Amniotic epithelial cell (primary cell): ENCODE measurements around the gene PLCL2.

Source experiments
- DNase-seq: peaks from one replicate; pipeline ENCODE4 v3.0.0-alpha.2; 2010; ENCODE audit warnings: low read depth

The PLCL2 gene

DNA sequence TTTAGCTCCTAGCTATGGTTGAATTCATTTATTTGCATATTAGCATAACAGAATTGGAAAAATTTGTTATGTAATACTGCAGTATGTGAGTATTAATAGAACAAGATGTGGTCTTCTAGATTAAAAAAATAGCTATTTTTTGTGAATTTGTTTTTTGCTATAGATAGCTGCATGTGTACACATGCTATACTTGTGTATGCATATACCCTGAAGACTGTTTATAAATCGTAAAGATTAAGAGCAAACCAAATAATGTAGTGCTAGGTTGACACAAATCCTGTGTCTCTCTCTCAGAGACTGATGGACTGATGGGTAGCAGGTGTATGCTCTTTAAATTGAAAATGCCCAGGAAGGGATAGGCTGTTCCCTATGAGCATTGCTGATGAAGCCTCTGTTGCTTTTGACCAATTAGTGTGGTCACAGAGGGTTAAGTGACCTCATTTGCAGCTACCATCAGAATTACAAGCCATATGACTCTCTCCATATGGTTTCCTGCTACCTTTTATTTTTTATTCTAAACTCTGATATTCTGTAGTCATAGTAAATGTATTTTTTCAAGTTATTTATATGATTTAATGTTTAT lies 9.0 kb downstream of the PLCL2 start:
- DNase-seq, result no peak

DNA sequence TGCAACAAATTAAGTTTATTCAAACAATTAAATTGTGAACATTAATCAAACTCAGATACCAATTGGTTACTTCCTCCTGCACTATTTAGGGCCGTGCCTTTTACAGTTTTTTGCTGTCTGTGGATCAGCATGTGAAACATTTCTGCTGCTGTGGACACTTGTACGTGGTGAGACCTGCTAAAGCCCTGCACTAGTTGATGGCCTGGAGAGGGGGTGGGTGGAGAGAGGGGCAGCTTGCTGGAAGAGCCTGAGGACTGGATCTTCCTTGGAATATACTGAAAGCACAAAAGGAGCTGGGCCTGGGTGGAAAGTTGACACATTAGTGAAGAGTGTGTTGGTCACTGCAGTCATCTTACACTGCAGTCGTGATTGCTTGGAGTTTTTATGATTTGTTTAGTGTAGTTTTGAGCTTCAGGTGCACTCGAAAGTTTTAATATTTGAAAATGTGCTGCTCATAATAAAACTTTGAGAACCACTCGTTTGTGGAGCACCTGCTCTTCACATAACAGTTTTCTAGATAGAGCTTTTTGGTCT lies 11.4 kb downstream of the PLCL2 start:
- DNase-seq, result no peak

DNA sequence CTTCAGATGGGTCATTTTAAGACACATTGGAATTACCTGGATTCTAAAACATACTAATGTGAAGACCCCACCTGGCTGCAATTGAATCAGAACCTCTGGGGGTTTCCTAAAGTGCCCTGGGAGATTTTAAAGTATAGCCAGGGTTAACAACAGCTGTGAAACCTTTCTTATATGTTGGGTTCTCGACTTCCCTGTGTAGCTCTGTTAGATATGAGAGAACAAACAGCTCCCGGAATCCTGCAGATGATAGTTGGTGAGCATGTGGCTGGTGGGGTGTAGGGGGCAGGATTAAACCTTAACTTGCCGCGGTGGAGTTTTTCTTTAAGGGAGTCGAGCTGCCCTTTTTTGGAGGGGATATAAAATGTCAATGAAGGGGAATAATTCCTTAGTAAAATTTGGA lies 12.1 kb downstream of the PLCL2 start:
- no peak for DNase-seq

DNA sequence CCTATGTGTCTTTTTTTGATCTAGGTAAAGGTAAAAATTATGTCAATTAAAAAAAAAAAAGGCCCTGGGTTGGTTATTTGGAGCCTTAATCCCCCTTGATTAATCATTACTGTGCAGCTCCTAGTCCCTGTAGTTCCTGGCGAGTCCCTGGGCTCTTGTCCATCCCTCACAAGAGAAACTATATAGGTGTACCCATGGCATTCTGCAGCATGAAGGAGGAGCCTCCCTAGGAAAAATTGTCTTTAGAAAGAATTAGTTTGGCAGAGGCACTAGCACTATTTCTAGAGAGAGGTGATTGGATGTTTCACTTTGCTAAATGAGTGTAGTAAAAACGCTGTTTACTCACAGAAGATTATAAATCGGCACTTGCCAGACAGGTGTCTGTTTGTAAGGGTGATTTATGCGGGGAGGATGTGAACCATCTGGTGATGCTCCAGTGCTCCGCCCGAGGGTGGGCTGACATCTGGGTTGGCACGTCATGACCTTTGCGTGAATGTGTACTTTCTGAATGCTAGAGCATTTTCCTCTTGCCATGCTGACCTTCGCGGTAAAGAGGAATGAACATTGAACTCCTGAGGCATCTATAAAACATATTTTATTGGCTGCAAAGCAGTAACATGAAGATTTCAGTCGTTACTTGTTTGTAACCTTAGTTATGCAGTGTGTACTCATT lies 12.6 kb downstream of the PLCL2 start:
- DNase-seq, result peak; percentile 16

DNA sequence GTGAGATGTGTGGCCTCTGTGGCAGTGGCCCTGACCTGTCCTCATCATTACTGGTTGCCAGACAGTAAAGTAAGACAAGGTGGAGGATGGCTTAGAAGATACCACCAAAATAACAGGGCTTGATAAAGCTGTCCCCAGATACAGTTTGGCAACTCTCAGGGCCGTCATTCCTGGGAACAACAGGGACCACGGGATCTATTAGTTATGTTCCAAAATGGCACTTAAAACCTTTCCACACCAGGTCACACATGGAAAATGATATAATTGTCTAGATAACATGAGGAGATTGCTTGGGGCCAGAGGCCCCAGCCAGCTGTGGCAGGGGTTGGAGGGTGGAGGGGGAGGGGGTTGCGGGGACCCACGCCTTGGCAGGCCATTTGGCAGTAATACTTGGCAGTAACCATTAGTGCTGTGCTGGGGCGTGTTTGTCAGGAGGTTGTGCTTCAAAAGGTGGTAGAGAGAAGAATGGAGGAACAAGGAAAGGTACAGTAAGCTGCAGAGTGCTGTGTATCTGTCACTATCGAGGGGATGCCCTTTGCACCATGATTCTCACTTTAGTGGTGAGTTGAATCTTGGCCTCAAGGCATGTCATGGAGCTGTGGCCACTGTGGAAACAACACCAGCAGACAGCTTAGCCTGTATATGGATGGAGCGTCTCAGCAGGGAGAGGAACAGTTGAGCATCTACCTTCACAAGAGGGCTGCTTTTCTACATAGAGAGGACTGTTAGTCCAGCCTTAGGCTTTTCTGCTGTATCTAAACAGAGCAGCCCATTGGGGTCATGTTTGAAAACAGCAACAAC lies 14.0 kb downstream of the PLCL2 start:
- DNase-seq, result no peak

DNA sequence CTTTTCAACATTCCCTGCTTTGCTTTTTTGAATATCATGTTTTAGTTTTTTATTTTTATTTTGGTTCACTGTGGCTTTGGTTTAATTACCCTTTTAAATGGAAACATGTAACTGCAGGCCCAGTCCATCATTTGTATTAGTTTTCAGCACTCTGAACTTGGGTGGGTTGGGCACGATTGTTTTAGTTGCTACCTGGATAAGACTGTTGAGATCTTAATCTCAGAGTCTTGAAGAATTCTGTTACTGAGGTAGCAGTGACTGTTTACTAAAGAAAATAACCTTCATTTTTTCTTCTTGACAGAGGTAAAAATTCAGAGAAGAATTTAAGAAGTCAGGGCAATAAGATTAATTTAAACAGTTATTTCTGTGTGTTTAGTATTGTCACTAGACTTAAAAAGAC lies 15.2 kb downstream of the PLCL2 start:
- DNase-seq, result no peak

DNA sequence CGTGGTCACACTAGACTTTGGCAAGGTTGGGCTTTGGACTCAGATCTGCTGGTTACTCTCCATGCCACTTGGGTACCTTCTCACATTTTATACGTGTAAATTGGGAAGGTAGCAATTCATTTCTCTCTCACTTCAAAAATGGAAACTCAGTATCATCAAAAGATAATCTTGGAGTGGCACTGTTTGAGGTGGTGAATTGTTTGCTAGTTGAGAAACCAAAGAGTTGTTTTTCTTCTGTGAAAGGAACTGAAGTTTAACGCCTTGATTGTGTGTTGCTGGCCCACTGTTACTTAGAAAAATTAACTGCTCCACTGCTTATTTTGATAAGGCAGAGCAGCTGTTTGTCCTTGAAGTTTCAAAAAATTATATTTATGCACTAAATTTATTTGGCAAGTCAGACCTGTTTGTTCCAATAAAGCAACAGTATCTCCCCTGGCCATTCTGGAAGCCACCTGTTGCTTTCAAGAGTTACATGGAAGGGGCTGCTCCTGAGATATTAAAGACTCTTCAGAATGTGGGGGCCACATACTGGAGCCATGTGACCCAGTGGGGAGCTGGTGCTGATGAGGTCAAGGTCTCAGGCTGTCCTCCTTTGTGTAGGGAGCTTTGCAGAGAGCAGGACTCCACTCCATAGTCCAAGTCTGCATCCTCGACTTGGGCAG lies 16.2 kb downstream of the PLCL2 start:
- DNase-seq, result no peak

DNA sequence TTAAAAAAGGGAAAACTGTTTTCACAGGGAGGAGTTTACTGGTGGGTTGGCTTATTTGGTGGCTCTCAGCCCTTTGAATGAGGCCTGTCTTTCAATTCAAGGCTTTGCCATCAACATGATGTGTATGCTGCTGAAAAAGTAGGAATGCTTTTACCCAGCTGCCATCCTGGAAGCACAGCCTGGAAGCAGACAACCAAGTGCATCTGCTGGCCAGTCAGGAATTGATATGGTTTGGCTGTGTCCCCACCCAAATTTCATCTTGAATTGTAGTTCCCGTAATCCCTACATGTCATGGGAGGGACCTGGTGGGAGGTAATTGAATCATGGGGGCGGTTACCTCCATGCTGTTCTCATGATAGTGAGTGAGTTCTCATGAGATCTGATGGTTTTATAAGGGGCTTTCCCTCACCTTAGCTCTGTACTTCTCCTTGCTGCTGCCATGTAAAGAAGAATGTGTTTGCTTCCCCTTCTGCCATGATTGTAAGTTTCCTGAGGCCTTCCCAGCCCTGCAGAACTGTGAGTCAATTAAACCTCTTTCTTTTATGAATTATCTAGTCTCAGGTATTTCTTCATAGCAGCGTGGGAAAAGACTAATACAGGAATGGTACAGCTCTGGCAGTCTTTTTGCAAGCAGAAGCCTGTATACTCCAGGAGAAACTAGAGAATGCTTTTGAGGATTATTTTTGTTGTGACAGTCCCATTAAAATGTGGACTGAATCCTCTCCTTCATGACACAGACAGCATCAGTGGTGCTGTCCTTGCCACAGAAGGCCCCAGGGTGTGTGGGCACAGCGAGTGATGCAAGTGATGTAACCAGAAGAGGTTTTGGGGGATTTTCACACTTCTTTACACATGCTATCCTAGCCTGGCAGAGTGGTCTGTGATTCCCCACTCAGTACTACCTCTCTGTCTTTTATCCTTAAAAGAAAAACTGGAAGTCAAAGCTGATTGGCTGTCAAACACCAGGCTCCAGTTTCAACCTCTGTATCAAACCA lies 20.0 kb downstream of the PLCL2 start:
- no peak for DNase-seq

DNA sequence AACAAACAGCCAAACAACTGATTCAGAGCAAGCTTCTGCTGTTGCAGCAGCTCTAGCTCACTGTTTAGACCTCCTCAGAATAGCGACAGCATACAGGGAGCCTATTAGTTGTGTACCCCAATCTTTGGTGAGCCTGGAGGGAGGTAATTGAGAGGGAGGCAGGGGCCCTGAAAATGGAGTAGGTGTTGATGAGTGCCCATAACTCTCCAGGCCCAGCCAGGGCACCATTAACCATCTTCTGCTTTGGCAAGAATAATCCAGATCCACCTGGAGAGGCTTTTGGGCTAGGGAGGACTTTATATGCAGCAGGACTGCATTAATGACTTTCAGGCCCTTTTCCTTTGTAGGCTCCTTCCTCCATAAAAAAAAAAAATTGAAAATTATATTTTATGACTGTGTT lies 20.9 kb downstream of the PLCL2 start:
- no peak for DNase-seq

DNA sequence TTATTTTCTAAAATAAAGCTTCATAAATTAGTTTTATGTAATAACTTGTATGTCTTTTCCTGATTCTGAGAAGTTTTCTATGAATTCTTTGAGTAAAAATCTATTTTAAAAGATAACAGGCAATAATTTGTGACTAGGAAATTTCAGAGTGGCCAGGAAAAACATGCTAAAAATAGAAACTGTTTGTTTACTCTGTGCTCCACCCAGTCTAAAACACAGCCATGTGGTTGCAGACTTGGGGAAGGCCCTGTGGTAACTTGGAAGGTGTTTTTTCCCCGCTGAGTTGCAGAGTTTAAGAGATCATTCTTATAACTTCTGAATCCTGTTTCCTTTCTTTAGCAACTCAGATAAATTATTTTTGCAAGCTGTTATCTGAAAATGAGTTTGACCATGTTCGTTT lies 21.9 kb downstream of the PLCL2 start:
- no peak for DNase-seq

DNA sequence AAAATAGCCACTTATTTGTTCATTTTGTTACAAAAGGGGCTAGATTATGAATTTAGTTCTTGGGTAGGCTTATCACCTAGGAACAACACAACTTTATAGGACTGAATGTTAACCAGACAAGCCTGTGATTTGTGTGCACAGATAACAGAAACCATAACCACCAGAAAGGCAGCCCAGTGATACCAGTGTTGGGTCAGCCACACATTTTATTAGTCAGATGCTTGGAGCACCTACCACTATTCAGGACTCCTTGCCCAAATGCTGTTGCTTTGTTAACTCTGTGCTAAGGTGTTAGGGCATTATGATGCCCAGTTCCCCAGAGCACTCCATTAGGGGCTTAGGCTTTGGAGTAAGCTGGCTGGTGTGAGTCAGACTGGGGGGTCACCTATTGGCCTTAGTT lies 22.5 kb downstream of the PLCL2 start:
- DNase-seq, result peak; percentile 37

DNA sequence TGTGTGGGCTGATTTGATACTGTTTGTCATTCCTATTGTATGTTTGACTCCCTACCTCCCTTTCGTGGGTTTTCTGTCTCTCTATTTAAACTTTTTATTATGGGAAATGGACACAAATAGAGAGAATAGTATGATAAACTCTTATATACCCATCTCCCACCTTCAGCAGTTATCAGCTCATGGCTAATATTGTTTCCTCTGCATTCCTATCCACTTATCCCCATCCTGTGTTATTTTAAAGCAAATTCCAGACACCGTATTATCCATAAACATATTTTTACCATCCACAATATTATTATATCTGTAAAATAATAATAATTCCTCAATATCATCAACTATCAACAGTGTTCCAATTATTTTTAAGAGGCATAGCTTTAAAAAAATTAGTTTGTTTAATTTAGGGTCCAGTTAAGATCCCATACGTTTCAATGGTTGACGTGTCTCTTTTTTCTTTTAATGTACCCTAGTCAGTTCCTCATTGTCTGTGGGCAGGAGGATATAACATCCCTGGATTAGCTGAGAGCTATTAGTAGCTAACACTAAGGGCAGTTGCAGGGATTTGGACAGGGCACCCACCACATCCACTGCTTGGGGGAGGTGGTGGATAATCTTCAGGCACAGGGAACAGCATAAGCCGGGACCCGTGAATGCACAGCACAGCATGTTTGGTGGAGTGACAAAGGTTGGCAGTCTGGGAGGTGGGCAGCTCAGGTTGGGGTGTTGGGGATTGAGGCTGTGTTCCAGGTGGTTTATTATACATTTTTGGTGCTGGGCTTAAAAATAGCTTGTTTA lies 23.5 kb downstream of the PLCL2 start:
- no peak for DNase-seq

DNA sequence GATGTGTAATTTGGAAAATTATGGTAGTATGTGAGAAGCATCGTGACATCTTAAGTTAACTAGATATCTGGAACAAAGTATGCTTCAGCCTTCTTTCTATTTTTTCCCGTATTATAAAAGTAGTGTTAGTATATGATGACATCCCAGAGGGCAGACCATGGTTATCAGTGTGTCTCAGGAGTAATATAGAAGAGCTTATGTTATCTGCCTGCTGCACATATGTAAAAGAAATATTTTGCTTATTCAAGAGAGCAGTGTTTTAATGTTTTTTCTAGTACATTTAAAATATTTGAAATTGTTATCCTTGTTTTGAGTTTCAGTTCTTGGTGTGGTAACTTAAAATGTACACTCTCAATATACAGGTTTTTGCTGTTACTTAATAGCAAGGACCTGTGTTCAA lies 24.1 kb downstream of the PLCL2 start:
- no peak for DNase-seq

DNA sequence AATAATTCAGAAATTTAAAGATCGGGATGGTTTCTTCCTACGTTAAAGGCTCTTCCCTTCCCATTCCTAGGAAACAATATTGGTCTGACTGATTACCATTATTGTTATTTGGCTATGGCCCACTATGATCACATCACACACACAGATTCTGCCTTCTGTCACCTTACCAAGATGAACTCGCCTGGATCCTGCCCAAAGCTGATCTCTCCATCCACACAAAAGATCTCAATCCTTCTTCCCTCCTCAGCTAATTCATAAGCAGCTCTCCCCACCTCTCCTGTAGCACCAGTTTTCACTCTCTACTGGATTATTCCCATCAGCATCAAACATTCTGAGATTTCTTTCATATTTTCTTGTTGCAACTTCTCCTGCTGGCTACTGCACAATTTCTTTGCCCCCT lies 25.0 kb downstream of the PLCL2 start:
- no peak for DNase-seq

DNA sequence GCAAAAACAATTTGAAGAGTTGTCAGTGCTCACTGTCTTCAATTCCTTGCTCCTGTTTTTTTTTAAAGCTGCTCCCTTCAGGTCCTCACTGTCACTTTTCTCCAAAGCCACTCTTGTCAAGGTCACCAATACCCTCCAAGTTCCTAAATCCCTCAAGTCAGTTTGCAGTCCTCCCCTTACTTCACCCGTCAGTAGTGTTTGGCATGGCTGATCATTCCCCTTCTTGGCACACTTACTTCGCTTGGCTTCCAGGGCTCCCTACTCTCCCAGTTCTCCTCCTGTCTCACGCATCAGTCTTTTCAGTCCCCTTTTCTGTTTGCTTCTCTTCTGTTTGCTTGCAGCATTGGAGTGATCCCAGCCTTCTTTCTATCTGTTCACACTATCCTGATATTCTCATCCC lies 25.5 kb downstream of the PLCL2 start:
- no peak for DNase-seq

DNA sequence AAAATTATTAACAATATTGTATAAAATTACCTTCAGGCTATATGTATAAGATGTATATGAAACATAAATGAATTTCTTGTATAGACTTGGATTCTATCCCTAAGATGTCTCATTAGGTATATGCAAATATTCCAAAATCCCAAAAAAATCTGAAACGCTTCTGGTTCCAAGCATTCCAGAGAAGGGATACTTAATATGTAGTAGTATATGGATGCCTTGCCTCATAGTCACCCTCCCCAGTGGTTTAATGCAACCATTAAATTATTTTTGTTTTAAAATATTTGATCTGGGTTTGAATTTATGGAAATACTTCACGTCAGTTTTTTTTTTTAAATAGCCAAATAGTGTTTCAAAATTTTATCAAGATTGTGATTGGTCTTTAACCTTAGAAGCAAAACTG lies 27.2 kb downstream of the PLCL2 start:
- no peak for DNase-seq

DNA sequence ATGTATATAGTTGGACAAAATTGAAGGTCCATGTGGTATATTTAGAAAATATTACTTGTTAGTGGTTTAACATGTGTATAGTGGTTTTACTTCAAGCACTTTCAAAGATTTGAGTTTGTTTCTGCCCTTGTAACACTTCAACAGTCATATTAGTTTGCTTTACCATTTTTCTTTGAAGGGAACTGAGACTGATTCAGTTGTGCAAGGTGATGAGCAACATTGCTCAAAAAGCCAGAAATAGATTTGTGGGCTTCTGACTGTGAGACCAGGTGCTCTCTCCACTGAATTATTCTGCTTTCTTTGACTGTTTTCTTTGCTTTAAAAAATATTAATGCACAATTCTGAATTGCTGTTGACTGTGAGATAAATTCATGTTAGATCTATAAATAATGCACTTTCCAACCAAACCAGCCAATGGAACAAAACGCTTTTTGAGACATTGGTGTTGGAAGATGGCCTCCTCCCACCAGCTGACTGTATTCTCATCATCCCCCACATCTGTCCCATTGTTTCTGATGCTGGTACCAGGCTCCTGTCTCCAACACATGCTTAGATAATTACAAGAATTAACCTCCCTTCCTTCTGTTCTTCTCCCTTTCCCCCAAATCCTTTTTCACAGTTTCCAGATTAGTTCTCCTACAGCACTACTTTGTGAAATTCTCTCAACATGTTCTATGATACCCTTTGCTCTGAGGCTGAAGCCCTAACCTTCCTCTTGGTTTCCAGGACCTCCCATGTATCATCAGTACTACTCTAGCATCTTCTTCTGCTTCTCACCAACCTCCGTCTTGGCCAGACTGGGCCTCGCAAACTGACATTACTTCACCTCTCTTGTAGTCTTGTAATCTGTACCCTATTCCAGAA lies 27.9 kb downstream of the PLCL2 start:
- DNase-seq, result no peak

DNA sequence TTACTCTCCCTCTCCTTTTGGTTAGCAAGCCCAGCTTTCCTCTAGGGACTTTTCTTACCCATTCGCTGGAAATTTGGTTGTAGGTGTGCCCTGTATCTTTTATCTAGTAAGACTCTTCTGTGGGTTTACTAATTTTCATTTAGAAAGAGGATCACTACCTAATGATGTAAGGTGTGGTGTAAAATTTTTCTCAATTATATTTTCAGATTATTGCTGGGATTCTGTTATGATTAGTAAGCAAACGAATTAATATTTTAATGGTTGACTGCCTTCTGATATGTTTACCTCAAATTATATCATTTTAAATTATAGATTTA lies 28.5 kb downstream of the PLCL2 start:
- DNase-seq, result no peak

DNA sequence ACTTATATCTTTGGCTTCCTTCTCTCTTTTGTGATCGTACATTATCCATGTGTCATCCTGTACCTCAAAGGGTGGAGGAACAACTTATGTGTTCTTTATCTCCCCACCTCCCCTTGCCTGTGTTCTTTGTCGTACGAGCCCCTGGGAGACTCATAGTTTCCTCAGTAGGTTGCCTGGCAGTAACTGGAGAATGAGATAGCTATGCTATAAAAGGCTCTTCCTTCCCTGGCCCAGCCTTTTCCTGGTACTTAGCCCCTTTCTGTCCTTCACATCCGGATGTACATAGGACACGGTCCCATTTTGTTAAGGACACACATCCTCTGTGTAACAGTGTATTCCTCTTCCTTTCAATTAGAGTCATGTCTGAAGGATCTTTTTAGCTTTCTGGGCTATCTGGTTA lies 32.1 kb downstream of the PLCL2 start:
- no peak for DNase-seq
